Esophagus muscularis mucosa (tissue), 4 donors: ENCODE measurements around the gene CNTNAP2. TPM values are rescaled to one million over a fixed set of nuclear protein-coding genes. Genes with fewer than 3 reads are reported as not detected.

Experiments
- DNase-seq: peaks from one replicate; pipeline ENCODE4 v3.0.0-alpha.2; 2017; ENCODE audit errors: extremely low spot score
- H3K27ac ChIP-seq, 4 donors: fragments of 200-600 bp; sonication (generic); replicated peaks in 1 of 4; 1 replicate in 3 of 4; 2 replicates in 1 of 4; pipeline ENCODE4 v1.5.1; 2016 to 2019; ENCODE audit warnings: mild to moderate bottlenecking in 1 of 4
- H3K27me3 ChIP-seq, 4 donors: fragments of 200-600 bp; sonication (generic); one replicate each; pipeline versions ENCODE4 v1.5.1 to v1.6.0; 2016 to 2019
- H3K36me3 ChIP-seq, 4 donors: fragments of 200-600 bp; sonication (generic); one replicate each; pipeline ENCODE4 v1.5.1; 2016 to 2019
- H3K4me1 ChIP-seq, 4 donors: fragments of 200-600 bp; sonication (generic); one replicate each; pipeline ENCODE4 v1.5.1; 2016 to 2019
- H3K4me3 ChIP-seq, 4 donors: fragments of 200-600 bp; sonication (generic); 1 replicate in 2 of 4; 2 replicates in 2 of 4; pipeline ENCODE4 v1.5.1; 2016 to 2019; ENCODE audit warnings: mild to moderate bottlenecking in 4 of 4, moderate library complexity in 1 of 4
- H3K9me3 ChIP-seq, 4 donors: fragments of 200-600 bp; sonication (generic); 1 replicate in 3 of 4; 2 replicates in 1 of 4; pipeline ENCODE4 v1.5.1; 2016 to 2019
- EP300 ChIP-seq: sonication (generic); formaldehyde crosslinking; IDR thresholded peaks from one replicate; pipeline ENCODE4 v1.6.1; 2017; ENCODE audit warnings: antibody characterized with exemption
- POLR2A ChIP-seq: fragments of 450-650 bp; IDR thresholded peaks from one replicate; pipeline ENCODE4 v1.6.1; 2017; ENCODE audit warnings: antibody characterized with exemption, moderate library complexity, mild to moderate bottlenecking, low read depth
- POLR2AphosphoS5 ChIP-seq, 2 donors: sonication (generic); formaldehyde crosslinking; IDR thresholded peaks; one replicate each; pipeline ENCODE4 v1.6.1; 2017; ENCODE audit warnings: antibody characterized with exemption in 2 of 2
- WGBS: methylation state at CpG from one replicate; pipeline ENCODE4 v1.1.5; 2018; 5-methylcytosine and 5-hydroxymethylcytosine counted together
- intact Hi-C: fragments of 100-400 bp; cut with DNase I; formaldehyde crosslinking; loops from one replicate; pipeline ENCODE4 v1.15.1; 2023
- total RNA-seq, 4 donors: library from RNA; depleted of rRNA; stranded (reverse); fragments of >200 nt; gene quantifications; one replicate each; pipeline versions ENCODE4 v1.1.0 to v1.2.1, GENCODE V29; 2016
- TF ChIP-seq, protein P1 (sequence below), 3 experiments: fragments of 200-600 bp in 2 of 3; fragments of 450-650 bp in 1 of 3; sonication (generic) in 2 of 3; IDR thresholded peaks; one replicate each; pipeline ENCODE4 v1.5.1; 2017 to 2019; ENCODE audit warnings: antibody characterized with exemption in 3 of 3, mild to moderate bottlenecking in 2 of 3, moderate library complexity in 1 of 3

Gene CNTNAP2
- total RNA-seq, 4 donors from 2014 or later = 1.2 to 2.9 (median 1.9) TPM

GRCh38 chr7:146544748-146545147, 428.1 kb downstream of the CNTNAP2 start:
- TF ChIP-seq, protein P1, sequence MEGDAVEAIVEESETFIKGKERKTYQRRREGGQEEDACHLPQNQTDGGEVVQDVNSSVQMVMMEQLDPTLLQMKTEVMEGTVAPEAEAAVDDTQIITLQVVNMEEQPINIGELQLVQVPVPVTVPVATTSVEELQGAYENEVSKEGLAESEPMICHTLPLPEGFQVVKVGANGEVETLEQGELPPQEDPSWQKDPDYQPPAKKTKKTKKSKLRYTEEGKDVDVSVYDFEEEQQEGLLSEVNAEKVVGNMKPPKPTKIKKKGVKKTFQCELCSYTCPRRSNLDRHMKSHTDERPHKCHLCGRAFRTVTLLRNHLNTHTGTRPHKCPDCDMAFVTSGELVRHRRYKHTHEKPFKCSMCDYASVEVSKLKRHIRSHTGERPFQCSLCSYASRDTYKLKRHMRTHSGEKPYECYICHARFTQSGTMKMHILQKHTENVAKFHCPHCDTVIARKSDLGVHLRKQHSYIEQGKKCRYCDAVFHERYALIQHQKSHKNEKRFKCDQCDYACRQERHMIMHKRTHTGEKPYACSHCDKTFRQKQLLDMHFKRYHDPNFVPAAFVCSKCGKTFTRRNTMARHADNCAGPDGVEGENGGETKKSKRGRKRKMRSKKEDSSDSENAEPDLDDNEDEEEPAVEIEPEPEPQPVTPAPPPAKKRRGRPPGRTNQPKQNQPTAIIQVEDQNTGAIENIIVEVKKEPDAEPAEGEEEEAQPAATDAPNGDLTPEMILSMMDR (IDR thresholded peaks at IDR 0.05) = no peak
- TF ChIP-seq EP300 (no peak), POLR2AphosphoS5 (IDR thresholded peaks at IDR 0.05) (no peak), POLR2A (no peak)
- Histone ChIP-seq H3K27me3 (no peaks in the 10 kb centered on the region), H3K4me1 (no peaks in the 10 kb centered on the region), H3K9me3 (no peaks in the 10 kb centered on the region), H3K4me3 (no peak overlapping the region), H3K36me3 (no peaks in the 10 kb centered on the region), H3K27ac (no peak overlapping the region)
- no peak for DNase-seq
- 61% methylated on average over 2 of the region's 2 CpGs for WGBS
- intact Hi-C loops = no loop called here

DNA sequence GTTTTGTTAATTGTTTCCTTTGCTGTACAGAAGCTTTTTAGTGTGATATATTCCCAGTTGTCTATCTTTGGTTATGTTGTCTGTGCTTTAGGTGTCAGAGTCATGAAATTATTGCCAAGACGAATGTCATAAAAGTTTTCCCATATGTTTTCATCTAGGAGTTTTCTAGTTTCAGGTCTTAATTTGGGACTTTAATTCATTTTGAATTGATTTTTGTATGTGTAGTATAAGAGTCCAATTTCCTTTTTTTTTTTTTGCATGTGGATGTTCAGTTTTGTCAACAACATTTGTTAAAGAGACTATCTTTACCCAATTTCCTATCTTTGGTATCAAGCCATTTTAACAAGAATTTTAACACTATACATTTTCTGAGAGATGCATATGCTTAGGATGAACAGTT, 432.2 kb downstream of the CNTNAP2 start:
- intact Hi-C loops = no loop called here
- no peaks in the 10 kb centered on the region for H3K9me3 ChIP-seq
- DNase-seq = no peak
- H3K27me3 ChIP-seq = no peaks in the 10 kb centered on the region
- no peak overlapping the region for H3K4me3 ChIP-seq
- 79% methylated on average over 1 of the region's 1 CpG for WGBS
- no peaks in the 10 kb centered on the region for H3K4me1 ChIP-seq
- no peaks in the 10 kb centered on the region for H3K36me3 ChIP-seq
- TF ChIP-seq EP300 (no peak), POLR2A (no peak)
- H3K27ac ChIP-seq = no peak overlapping the region

DNA sequence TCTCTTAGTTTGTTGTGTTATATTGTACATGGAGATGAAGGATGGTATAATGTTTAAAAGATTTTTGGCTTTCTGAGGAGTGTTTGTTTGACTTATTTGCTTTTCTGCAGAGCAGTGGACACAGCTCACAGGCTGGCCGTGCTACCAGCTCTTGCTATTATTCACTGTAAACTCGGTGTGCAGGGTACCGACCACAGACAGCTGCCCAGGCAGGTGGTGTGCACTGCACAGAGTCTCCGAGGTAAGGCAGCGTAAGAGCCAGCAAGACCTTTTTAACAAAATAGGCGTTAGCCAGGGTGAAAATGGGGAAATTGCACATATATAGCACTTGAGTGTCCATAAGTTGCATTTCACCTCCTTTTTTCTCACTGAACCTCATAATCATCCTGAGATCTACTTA, 438.0 kb downstream of the CNTNAP2 start:
- DNase-seq = no peak
- no peaks in the 10 kb centered on the region for H3K36me3 ChIP-seq
- no peaks in the 10 kb centered on the region for H3K27me3 ChIP-seq
- no peak overlapping the region for H3K27ac ChIP-seq
- H3K4me1 ChIP-seq = no peaks in the 10 kb centered on the region
- TF ChIP-seq POLR2AphosphoS5 (IDR thresholded peaks at IDR 0.05) = no peak
- TF ChIP-seq EP300 = no peak
- no peak for TF ChIP-seq POLR2A
- TF ChIP-seq, protein P1 (IDR thresholded peaks at IDR 0.05) = no peak
- 75% methylated on average over 6 of the region's 6 CpGs for WGBS
- intact Hi-C loops = no loop called here
- H3K9me3 ChIP-seq = no peaks in the 10 kb centered on the region
- H3K4me3 ChIP-seq = no peak overlapping the region

- H3K27ac ChIP-seq = no peak overlapping the region
- DNase-seq = no peak
- WGBS = 83% methylated on average over 4 of the region's 4 CpGs
- H3K27me3 ChIP-seq = no peaks in the 10 kb centered on the region
- H3K9me3 ChIP-seq = no peaks in the 10 kb centered on the region
- no peak overlapping the region for H3K4me3 ChIP-seq
- H3K36me3 ChIP-seq = no peaks in the 10 kb centered on the region
- TF ChIP-seq, protein P1 (IDR thresholded peaks at IDR 0.05) = no peak
- no peak for TF ChIP-seq EP300
- TF ChIP-seq POLR2AphosphoS5 (IDR thresholded peaks at IDR 0.05) = no peak
- no peak for TF ChIP-seq POLR2A
- no peaks in the 10 kb centered on the region for H3K4me1 ChIP-seq
- intact Hi-C loops = no loop called here
Observed at GRCh38 chr7:146557971-146558469, 441.4 kb downstream of the CNTNAP2 start.

DNA sequence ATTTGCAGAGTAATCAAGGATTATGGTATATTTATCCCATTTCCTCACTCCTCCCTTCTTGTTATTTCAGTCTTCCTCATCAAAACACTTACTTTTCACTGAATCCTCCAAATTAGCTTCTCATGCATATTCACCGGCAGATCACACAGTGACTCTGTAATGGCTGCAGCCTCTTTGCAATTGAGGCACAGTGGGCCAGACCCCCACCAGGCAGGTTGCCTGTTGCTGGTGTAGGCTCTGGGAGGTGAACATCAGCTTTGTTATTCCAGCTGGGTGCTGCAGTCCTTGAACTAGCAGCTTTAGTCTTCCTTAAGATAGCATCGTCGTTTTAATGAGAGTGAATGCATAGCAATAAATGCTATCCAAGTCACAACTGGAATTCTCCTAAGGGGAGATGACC, 449.3 kb downstream of the CNTNAP2 start:
- TF ChIP-seq, protein P1 (IDR thresholded peaks at IDR 0.05) = no peak
- no peak for TF ChIP-seq POLR2AphosphoS5 (IDR thresholded peaks at IDR 0.05)
- no peak for TF ChIP-seq POLR2A
- TF ChIP-seq EP300 = no peak
- H3K27ac ChIP-seq = no peak overlapping the region
- no peak for DNase-seq
- H3K36me3 ChIP-seq = no peaks in the 10 kb centered on the region
- no peaks in the 10 kb centered on the region for H3K4me1 ChIP-seq
- H3K4me3 ChIP-seq = no peak overlapping the region
- intact Hi-C loops = no loop called here
- 82% methylated on average over 3 of the region's 3 CpGs for WGBS
- H3K9me3 ChIP-seq = no peaks in the 10 kb centered on the region
- no peaks in the 10 kb centered on the region for H3K27me3 ChIP-seq
